ENCODE data around the gene GPR85. TPM values are rescaled to one million over a fixed set of nuclear protein-coding genes. Genes with fewer than 3 reads are reported as not detected.
A peak's percentile ranks its signal among the peaks of the same experiment; 100 is the strongest.

The GPR85 gene
- total RNA-seq, 1 experiment from 2014 or later = not detected

DNA sequence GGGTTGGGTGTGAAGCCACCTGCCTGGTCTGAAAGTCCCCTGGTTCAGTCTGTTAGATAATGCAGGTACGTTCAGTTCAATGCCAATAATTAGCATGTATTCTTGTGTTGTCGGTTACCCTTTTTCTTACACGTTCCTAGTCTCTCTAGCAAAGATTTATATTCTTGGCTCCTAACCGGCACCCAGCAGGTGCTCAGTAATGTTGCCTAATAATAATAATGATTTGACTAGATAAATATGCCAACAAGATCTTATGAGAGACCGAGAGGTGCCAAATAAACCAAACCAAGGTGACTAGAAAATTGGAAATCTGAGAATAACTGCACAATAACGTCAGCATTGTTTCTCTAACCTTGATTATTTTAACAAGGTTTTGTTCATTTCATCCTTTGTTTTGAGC is 32.8 kb upstream of the GPR85 start:
- Histone ChIP-seq H3K27me3 (ENCODE audit: insufficient read depth, low read length) (no peaks in the 10 kb centered on the region), H3K23me2 (ENCODE audit: insufficient read length, low read depth, low read length, poor library complexity, severe bottlenecking) (peaks cover 4% of the 10 kb centered on the region), H2BK15ac (ENCODE audit: low read depth, low read length) (no peak overlapping the region), H3K14ac (ENCODE audit: insufficient read depth, low read length) (no peak overlapping the region), H3K4ac (ENCODE audit: low read depth, low read length) (no peak overlapping the region), H3T11ph (ENCODE audit: low read length) (no peak overlapping the region), H2BK20ac (ENCODE audit: low read depth, low read length, poor library complexity, severe bottlenecking) (no peak overlapping the region), H3K79me2 (ENCODE audit: insufficient read depth, low read length) (no peaks in the 10 kb centered on the region), H4K5ac (ENCODE audit: insufficient read length, low read depth, low read length) (no peak overlapping the region), H2BK120ac (ENCODE audit: low read depth, low read length, poor library complexity, severe bottlenecking) (no peak overlapping the region), H3K23ac (ENCODE audit: insufficient read length, low read depth, low read length) (no peak overlapping the region), H3K18ac (ENCODE audit: insufficient read length, low read depth, low read length) (no peak overlapping the region), H2BK12ac (ENCODE audit: insufficient read length, low read depth, low read length) (no peak overlapping the region), H2AFZ (ENCODE audit: low read length) (no peak overlapping the region), H4K91ac (ENCODE audit: insufficient read length, low read depth, low read length) (no peak overlapping the region), H3K4me1 (ENCODE audit: insufficient read depth, low read length) (no peaks in the 10 kb centered on the region; the same call in 1 of the 2 replicates), H3K9ac (ENCODE audit: extremely low read depth, insufficient read length, low read length) (no peak overlapping the region), H3K4me2 (ENCODE audit: insufficient read depth, insufficient read length, low read length) (peak overlapping the region; percentile 61), H2BK5ac (ENCODE audit: insufficient read length, low read length) (no peak overlapping the region), H2AK5ac (ENCODE audit: insufficient read length, low read length) (no peak overlapping the region), H3K56ac (ENCODE audit: insufficient read length, low read depth, low read length) (no peak overlapping the region), H4K20me1 (ENCODE audit: control insufficient read depth, insufficient read depth, insufficient read length) (no peaks in the 10 kb centered on the region), H3K79me1 (ENCODE audit: insufficient read depth, low read depth, low read length, poor library complexity, severe bottlenecking) (no peaks in the 10 kb centered on the region), H3K27ac (ENCODE audit: insufficient read length, low read depth, low read length) (no peak overlapping the region), H3K9me3 (ENCODE audit: control insufficient read depth, low read depth, low read length) (no peaks in the 10 kb centered on the region), H4K8ac (replicated peaks; ENCODE audit: insufficient read length, low read depth, low read length) (no peak overlapping the region)
- no peak for DNase-seq
- peaks cover 20% of the 10 kb centered on the region for H3K27me3 Mint-ChIP-seq (ENCODE audit: low read depth)
- H3K36me3 Mint-ChIP-seq (ENCODE audit: insufficient read depth in 1 of 3, low read depth in 3 of 3) = peaks cover 0 to 15% (median 14%) of the 10 kb centered on the region in 3 experiments; a peak in 5 of 7 replicates
- TF ChIP-seq, protein P1, sequence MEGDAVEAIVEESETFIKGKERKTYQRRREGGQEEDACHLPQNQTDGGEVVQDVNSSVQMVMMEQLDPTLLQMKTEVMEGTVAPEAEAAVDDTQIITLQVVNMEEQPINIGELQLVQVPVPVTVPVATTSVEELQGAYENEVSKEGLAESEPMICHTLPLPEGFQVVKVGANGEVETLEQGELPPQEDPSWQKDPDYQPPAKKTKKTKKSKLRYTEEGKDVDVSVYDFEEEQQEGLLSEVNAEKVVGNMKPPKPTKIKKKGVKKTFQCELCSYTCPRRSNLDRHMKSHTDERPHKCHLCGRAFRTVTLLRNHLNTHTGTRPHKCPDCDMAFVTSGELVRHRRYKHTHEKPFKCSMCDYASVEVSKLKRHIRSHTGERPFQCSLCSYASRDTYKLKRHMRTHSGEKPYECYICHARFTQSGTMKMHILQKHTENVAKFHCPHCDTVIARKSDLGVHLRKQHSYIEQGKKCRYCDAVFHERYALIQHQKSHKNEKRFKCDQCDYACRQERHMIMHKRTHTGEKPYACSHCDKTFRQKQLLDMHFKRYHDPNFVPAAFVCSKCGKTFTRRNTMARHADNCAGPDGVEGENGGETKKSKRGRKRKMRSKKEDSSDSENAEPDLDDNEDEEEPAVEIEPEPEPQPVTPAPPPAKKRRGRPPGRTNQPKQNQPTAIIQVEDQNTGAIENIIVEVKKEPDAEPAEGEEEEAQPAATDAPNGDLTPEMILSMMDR (conservative IDR thresholded peaks at IDR 0.05) = no peak
- no CpG with 5 or more reads among the region's 6 CpGs for WGBS (ENCODE audit: extremely low coverage, insufficient read length, low lambda C conversion rate)
- H3K4me3 Mint-ChIP-seq = peak overlapping the region; percentile 84 to 91; a peak in 4 of 5 replicates
- peaks cover 10 to 14% of the 10 kb centered on the region in 2 experiments for H3K4me1 Mint-ChIP-seq
- no peaks in the 10 kb centered on the region for H3K9me3 Mint-ChIP-seq
- no peak overlapping the region for H3K27ac Mint-ChIP-seq
